RPMI7951 (cell line): ENCODE results near the gene NHLRC4. TPM values are rescaled to one million over a fixed set of nuclear protein-coding genes. Genes with fewer than 3 reads are reported as not detected.
A peak's percentile ranks its signal among the peaks of the same experiment; 100 is the strongest.

ENCODE experiments used
- DNase-seq: peaks from one replicate; pipeline ENCODE4 v3.0.0-alpha.2; 2012; ENCODE audit warnings: low read depth
- total RNA-seq: library from RNA; depleted of rRNA; stranded (reverse); fragments of >200 nt; shearing (Covaris generic); gene quantifications from 2 replicates; pipeline ENCODE4 v1.2.3, GENCODE V29; 2014; rRNA removed

Gene NHLRC4
- 0.24 and 0.29 TPM in 2 replicates for total RNA-seq

GRCh38 chr16:566475-567372 lies at the start of gene NHLRC4:
TSS of gene NHLRC4 (plus strand) at chr16:567005. CDS start at chr16:568048, 1,043 bp downstream.
- peak; percentile 39 for DNase-seq

DNA sequence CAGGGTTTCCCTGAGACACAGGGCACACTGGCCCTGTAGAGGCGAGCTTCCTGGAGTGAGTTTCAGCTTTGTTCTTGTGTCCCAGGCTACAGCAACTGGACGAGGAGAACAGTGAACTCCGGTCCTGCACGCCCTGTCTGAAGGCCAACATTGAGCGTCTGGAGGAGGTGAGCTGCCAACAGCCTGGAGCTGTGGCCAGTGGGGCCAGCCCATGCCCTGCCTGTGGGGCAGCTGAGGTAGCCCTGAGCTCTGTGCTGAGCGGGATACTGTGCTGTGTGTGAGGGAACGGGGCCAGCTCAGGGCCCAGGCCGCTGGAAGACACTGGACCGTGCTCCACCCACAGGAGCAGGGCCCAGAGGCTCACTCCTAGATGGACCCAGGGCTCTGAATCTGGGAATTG lies 47.9 kb upstream of the NHLRC4 start:
- no peak for DNase-seq

DNA sequence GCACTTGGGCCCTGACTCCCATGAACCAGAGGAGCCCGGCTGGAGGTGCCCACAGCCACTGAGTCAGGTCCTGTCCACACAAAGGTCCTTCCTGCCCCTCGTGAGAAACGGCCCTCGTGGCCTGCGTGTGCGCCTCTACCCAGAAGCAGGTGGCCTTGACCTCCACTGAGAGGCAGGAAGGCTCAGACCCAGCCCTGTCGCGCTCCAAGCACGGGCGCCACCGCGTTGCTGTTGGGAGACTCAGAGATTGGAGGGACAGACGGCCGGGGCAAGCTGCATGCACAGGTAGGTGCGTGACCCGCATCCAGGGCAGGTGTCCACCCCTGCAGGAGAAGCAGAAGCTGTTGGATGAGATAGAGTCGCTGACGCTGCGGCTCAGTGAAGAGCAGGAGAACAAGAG lies 47.4 kb upstream of the NHLRC4 start:
- DNase-seq: no peak

DNA sequence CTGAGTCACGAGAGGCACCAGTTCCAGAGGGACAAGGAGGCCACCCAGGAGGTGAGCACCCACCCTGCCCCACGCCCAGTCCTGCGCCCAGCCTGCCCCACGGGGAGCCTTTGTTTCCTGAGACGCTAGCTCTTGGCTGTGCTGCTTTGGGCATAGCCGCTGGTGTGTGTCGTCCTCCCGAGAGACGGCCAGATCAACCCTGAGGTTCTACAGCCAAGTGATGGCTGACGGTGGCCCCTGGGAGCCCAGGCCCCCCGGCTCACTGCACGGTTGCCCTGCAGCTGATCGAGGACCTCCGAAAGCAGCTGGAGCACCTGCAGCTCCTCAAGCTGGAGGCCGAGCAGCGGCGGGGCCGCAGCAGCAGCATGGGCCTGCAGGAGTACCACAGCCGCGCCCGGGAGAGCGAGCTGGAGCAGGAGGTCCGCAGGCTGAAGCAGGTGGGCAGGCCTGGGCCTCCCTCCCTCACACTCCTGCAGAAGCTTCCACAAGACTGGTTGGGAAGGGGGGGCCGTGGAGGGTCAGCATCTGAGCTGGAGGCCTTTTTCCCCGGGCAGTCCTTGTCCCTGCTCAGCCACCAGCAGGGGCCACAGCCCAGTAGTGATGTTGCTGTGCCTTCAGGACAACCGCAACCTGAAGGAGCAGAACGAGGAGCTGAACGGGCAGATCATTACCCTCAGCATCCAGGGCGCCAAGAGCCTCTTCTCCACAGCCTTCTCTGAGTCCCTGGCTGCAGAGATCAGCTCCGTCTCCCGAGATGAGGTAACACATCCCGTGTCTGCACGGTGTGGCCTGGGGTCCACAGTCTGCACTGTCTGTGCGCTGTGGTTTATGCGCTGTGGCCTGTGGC lies 46.7 kb upstream of the NHLRC4 start:
- DNase-seq: no peak

DNA sequence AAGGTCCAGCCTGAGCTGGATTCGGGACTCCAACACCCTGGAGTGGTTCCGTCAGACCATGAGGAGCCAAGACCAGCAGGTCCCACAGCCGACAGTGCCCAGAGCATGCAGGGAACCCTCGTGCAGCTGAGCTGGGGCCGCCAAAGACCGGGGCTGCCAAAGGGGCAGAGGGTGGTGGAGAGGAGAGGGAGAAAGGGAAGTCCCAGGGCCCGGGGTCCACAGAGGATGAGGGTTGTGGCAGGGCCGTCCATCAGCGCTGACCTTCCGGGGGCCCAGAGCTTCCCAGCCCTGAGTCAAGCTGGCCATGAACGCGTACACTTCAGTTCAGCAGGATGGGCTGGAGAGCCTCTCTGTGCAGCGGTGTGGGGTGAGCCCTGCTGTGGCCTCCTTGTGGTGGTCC lies 46.0 kb upstream of the NHLRC4 start:
- DNase-seq: no peak

- DNase-seq: no peak
Measured at GRCh38 chr16:521381-522210, 45.2 kb upstream of the NHLRC4 start.

DNA sequence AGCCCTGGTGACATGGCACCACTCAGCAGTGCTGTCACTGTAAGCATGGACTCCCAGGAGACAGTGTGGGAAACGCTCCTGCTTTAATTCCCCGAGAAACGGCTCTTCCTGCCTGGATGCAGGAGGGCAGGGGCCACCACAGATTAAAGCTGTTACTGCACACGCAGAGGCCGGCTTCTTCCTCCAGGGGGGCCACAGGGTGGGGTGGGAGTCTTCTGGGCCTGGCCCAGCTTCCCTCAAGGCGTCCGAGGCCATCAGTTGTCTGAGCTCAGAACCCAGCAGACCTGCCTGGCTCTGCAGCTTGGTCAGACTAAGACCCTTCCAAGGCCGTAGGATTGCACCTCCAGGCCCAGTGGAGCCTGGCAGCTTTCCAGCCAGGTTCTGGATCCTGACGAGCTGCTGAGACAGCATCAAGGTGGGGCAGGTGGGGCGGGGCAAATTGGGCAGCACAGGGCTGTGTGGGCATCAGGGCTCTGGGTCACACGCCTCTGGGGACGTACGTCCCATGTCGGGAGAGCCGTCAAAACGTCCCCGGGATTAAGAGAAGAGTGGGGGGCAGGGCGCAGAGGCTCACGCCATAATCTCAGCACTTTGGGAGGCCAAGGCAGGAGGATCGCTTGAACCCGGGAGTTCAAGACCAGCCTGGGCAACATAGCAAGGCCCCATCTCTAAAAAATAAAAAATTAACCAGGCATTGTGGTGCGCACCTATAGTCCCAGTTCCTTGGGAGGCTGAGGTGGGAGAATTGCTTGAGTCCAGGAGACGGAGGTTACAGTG lies 44.3 kb upstream of the NHLRC4 start:
- no peak for DNase-seq

- DNase-seq: no peak
Measured at GRCh38 chr16:523097-523741, 43.6 kb upstream of the NHLRC4 start.

DNA sequence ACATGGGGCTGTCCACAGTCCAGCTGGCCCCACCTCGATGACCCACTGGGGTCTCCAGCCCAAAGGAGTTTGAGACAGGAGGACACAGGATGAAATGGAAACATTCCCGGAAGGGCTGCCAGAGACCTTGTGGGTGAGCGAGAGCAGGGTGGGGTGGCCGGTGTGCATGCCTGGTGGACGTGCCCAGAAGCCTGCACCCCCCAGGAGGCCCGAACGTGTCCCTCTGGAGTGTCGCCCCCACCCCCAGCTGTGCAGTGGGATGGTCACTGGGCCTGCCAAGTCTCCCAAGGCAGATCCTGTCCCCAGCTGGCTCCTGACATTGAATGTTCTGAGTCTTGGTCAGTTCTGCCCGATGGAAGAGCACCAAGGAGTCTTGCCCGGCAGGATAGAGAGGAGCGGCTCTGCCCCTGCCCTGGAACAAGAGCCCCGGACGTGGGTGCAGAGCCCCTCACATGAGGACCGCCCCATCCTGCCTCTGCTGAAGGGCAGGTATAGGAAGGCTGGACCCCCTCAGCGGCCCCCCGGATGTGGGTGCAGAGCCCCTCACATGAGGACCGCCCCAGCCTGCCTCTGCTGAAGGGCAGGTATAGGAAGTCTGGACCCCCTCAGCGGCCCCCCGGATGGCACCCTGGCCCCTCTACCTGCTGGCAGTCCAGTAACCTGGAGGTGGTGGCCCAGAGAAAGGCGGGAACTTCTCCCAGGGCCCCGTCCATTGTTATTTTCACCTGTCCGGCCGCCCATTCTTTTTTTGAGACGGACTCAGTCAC lies 42.3 kb upstream of the NHLRC4 start:
- no peak for DNase-seq

- no peak for DNase-seq
Measured at GRCh38 chr16:525123-525519, 41.7 kb upstream of the NHLRC4 start.

GRCh38 chr16:525520-526180 lies 41.2 kb upstream of the NHLRC4 start:
- peak; percentile 89 for DNase-seq

DNA sequence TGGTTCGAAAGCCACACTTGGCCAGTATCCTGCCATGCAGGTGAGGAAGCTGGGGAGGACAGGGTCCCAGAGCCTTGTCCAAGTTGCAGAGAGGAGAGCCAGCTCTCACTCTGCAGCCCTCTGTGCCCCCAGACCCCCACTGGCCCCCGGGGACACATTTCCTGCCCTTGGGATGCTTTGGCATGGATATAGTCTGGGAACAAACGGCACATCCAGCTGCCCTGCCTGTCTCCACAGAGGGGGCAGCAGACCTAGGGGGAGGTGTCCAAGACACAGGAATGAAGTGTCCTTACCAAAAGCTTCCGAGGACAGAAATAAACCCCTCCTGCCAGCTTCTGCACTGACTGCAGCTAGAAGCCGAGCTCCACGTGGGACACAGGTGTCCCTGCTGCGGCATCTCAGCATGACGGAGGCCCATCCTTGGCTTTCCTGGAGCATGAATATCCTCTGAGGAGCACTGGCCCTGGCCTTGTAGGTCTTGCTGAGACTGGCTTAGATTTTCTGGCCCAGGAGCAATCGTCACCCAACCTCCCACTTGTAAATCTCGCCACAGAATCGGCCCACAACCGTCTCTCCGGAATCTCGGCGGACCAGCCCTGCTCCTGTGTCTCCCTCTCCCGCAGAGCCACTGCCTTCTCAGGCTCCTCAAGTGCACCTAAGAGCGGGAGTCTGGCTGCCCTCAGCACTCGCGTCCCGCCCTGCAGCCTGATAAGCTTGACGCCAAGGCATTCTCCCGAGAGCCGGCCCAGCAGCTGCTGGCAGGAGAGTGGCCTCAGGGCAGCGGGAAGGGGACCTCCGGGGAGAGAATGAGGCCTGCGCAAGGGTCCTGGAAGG lies 40.4 kb upstream of the NHLRC4 start:
- DNase-seq: peak; percentile 53

DNA sequence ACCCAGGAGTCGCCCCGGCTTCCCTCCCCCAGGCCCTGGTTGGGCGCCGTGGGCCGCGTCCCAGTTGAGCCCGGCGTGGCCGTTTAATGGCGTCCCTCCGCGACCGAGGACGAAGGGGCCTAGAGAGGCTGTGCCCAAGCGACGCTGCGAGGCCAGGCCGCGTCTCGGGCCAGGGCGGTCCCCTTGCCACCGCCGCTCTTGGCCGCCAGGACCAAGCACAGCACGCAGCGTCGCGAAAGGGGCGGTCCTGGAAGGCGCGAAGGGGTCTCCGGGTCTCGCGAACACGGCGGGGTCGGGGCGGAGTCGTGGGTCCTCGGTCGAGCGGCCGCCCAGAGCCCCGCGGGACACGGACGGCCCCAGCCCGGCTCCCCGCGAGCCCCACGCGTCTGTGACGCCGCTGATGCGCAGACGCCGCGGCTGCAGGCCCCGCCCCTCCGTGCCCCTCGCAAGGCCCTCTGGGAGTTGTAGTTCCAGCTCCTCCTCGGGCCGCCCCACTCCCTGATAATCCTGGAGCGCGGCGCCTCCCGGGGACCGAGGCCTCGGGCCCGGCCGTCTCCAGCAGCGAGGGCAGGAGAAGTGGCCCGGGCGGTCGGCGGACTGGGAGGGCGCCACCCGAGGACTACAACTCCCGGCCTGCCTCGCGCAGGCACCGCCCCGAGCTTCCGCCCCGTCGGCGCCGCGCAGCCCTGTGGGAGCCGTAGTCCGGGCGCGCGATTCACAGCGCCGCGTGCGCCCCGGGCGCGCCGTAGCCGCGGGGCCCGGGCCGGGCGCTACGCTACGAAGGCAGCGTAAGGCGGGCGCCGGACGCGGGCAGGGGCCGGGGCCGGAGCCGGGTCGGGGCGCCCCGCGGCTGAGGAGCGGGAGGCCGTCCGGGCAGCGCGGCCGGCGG lies 39.5 kb upstream of the NHLRC4 start, which contains the start of gene CAPN15:
CAPN15 (plus strand) TSS at position 698 of the 889 bp plus-strand sequence. CDS start 19,127 bp downstream, outside the sequence.
- peak; percentile 81 for DNase-seq

GRCh38 chr16:528111-529011 lies 38.4 kb upstream of the NHLRC4 start:
- DNase-seq: peak; percentile 77

- DNase-seq: no peak
Measured at GRCh38 chr16:529012-529575, 37.7 kb upstream of the NHLRC4 start.
